ENCODE measurements around the gene COL20A1.
"Not testable (repeated sequence)": the region's sequence is repeated elsewhere in the genome, so short reads cannot be mapped to it uniquely, and the experiment has no call there.

Gene COL20A1

GRCh38 chr20:63292904-63293303 lies at the start of gene COL20A1:
Gene COL20A1, plus strand, starts transcription at chr20:63293186. Its CDS starts 1,922 bp downstream, at chr20:63295108.
- DNase-seq (ENCODE audit: low read depth in 3 of 3), result no peak

DNA sequence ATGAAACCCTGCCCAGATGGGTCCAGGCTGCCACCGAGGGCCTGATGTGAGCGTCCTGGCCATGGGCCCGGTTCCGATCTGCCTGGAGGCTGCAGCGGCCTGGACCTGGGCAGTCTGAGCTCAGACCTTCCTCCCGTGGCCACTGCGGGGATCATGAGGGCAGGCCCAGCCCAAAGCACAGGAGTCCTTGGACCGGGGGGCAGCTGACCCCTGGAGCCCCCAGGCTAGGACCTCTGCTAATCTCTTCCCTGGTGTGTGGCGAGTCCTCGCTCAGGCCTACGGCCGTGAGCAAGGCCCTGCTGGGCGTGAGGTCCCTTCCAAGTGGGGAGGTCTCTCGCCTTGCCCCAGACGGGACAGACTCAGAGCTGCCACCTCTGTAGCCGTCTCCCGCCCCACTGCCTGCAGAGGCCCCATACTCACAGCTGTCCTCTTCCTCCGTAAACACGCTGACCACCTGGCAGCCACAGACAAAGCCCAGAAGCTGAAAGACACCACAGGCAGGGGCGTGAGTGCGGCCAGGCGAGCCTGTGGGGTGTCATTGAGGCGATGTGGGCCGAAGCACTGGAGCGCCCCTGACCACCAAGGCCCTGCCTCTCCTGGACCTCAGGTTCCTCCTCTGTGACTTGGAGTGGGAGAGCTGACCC lies 49.3 kb upstream of the COL20A1 start:
- DNase-seq (ENCODE audit: low read depth in 3 of 3), result no peak

GRCh38 chr20:63244468-63244867 lies 48.5 kb upstream of the COL20A1 start:
- DNase-seq (ENCODE audit: low read depth in 3 of 3), result no peak

- DNase-seq (ENCODE audit: low read depth in 3 of 3), result no peak
Measured at GRCh38 chr20:63246490-63247288, 46.3 kb upstream of the COL20A1 start.

DNA sequence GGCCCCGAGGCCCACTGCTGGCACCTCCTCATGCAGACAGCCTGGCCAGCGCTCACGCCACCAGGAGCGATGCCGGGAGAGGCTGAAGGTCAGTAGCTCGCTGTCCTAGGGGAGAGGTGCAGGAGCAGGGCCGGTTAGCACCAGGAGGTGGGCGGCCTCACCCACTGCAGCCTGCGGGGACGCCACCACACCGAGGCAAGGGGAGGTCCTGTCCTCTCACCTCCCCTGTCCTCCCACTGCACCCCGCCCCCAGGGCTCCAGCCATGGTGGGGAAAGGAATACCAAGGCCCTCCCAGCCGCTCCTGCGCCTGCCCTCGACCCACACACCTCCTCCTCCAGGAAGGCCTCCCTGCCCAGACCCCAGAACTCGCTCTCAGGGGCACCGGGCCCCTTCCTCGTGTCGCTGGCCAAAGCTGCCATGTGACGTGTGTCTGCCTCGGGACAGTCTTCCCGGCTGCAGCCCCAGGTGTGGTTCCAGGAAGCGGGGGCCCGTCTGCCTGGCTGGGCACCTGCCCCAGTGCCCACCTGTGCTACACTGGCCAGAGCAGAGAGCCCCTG lies 45.2 kb upstream of the COL20A1 start:
- DNase-seq (ENCODE audit: low read depth in 3 of 3), result no peak

DNA sequence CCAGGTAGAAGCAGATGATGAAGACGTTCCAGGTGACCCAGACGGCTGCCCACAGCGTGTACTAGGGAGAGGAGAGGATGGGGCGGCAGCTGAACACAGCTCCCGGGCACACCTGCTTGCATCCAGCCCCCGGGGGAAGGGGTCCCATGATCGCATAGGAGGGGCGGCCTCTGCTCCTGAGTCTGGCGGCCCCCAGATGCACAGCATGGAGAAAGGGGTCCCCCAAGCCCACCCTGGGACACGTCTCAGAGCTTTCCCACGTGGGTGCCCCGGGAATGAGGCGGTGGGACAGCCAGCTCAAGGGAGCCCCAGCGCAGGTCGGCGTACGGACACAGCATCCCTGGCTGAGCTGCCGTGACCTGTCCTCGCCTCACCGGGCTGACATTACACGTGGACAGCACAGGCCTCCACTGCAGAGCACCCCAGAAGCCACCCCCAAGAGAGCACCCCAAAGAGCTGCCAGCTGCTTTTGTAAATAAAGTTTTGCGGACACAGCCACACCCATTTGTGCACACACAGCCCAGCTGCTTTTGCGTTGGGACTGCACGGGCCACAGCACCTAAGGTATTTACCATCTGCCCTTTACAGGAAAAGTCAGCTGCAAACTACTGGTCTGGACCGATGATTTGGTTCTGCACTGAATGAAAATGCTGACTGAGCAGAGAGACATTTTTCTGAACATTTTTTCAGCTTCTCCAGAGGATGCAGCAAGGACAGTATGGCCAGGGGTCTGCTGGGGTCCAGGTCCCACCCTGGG lies 44.0 kb upstream of the COL20A1 start:
- no peak for DNase-seq (ENCODE audit: low read depth in 3 of 3)

GRCh38 chr20:63249891-63250290 lies 43.1 kb upstream of the COL20A1 start:
- DNase-seq (ENCODE audit: low read depth in 3 of 3), result no peak

GRCh38 chr20:63251350-63251749 lies 41.6 kb upstream of the COL20A1 start:
- DNase-seq (ENCODE audit: low read depth in 3 of 3), result not testable (repeated sequence)

GRCh38 chr20:63252284-63252711 lies 40.7 kb upstream of the COL20A1 start:
- no peak for DNase-seq (ENCODE audit: low read depth in 3 of 3)

- DNase-seq (ENCODE audit: low read depth in 3 of 3), result no peak
Measured at GRCh38 chr20:63253065-63253437, 39.9 kb upstream of the COL20A1 start.

- DNase-seq (ENCODE audit: low read depth in 3 of 3), result no peak
Measured at GRCh38 chr20:63253438-63254231, 39.4 kb upstream of the COL20A1 start.

DNA sequence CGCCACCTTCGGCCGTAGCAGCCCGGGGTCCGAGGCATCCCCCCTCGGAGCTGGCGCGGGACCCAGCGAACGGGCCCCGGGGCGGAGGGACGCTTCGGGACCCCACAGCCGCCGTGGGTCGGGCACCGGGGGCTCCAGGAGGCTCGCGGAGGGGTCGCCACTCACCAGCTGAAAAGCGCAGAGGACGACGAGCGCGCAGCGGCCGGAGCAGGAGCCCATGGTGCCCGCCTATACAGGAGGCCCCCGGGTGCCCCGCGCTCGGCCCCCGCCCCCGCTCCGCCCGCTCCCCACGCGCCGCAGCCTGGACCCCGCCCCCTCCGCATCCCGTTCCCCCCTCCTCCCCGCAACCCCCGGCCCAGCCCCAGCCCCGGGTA lies 38.8 kb upstream of the COL20A1 start, which contains the start of gene NKAIN4:
NKAIN4 (minus strand) TSS at position 232 of the 374 bp plus-strand sequence; CDS start at position 219, 13 bp downstream.
- DNase-seq (ENCODE audit: low read depth in 3 of 3), result no peak

- no peak for DNase-seq (ENCODE audit: low read depth in 3 of 3)
Measured at GRCh38 chr20:63254606-63255384, 38.2 kb upstream of the COL20A1 start.

- DNase-seq (ENCODE audit: low read depth in 3 of 3), result no peak
Measured at GRCh38 chr20:63255931-63256704, 36.9 kb upstream of the COL20A1 start.

- DNase-seq (ENCODE audit: low read depth in 3 of 3), result no peak
Measured at GRCh38 chr20:63256954-63257353, 36.0 kb upstream of the COL20A1 start.

GRCh38 chr20:63257629-63258028 lies 35.4 kb upstream of the COL20A1 start:
- no peak for DNase-seq (ENCODE audit: low read depth in 3 of 3)

DNA sequence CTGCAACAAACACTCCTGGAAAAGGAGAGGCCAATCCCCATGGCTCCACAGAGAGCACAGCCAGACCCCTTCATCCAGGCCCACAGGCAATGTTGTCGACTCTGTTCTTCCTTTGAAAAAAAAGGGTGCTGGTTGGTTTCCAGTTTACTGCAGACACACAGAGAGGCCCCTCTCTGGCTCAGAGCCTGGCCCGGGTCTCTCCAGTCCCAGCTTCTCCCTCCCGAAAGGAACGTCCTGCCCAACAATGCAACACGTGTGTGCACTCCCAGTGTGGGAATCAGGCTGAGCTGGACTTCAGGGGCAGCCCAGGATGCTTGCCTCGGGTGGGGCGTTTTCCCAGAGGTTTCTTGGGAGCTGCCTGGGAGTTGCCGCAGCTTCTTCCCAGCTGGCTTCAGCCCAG lies 34.2 kb upstream of the COL20A1 start:
- no peak for DNase-seq (ENCODE audit: low read depth in 3 of 3)

GRCh38 chr20:63259734-63260460 lies 33.1 kb upstream of the COL20A1 start:
- no peak for DNase-seq (ENCODE audit: low read depth in 3 of 3)

DNA sequence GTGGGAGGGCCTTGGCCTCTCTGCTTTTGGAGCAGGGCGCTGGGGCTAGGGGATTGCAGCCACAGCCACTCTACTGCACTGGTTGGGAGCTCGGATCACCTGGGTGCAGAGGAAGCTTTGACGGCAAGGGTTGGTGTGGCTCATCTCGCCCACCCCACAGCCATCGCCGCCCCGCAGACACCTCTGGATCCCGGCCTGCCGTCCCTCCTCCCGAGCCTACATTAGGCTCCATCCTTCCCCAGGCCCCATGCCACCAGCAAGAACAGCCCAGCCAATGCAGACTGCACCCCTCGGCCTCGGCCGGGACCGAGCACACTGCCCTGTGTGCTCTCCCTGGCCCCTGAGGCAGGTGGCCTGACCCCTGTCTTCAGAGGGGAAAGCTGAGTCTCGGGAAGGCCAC lies 32.5 kb upstream of the COL20A1 start:
- DNase-seq (ENCODE audit: low read depth in 3 of 3), result no peak

All from stimulated activated CD4-positive, alpha-beta T cell treated with anti-CD3 and anti-CD28 coated beads, TNF-alpha, amount 100 ng/mL, for 4 hours (primary cell).